ENCODE data around the gene MGAT5.

DNA sequence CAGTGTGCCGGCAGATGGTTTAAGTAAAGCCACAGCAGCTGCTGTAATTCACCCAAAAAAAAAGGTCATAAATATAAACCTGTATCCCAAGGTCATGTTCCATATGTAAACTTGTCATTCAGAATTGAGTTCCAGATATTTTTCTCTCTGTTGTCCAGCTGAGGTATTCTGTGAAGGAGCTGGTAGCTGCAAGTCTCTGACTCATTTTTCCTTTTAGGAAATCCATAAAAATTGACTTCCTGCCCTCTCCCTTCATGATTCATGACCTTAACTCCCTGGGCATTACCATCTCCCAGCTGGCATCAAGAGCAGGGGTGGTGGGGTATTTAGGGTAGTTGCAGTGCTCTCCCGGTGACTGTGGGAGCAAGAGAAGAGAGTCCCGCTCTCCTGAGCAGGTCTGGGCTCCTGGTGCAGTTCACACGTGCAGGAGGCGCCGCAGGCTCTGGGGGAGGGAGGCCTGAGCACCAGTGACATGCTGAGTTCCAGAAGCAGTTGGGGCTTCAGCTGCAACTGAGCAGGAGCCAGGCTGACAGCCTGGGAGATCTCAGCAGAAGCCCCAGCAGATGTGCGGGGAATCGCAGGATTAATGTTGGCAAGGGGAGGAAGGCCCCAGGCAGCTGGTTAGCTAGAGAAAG lies 192.6 kb downstream of the MGAT5 start:
- TF ChIP-seq, protein P1, sequence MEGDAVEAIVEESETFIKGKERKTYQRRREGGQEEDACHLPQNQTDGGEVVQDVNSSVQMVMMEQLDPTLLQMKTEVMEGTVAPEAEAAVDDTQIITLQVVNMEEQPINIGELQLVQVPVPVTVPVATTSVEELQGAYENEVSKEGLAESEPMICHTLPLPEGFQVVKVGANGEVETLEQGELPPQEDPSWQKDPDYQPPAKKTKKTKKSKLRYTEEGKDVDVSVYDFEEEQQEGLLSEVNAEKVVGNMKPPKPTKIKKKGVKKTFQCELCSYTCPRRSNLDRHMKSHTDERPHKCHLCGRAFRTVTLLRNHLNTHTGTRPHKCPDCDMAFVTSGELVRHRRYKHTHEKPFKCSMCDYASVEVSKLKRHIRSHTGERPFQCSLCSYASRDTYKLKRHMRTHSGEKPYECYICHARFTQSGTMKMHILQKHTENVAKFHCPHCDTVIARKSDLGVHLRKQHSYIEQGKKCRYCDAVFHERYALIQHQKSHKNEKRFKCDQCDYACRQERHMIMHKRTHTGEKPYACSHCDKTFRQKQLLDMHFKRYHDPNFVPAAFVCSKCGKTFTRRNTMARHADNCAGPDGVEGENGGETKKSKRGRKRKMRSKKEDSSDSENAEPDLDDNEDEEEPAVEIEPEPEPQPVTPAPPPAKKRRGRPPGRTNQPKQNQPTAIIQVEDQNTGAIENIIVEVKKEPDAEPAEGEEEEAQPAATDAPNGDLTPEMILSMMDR (IDR thresholded peaks at IDR 0.05), result no peak
- no peak for TF ChIP-seq EZH2 (IDR thresholded peaks at IDR 0.05)
